VCaP (cell line): ENCODE results near the gene ALKBH1.

Experiments
- H3K27ac ChIP-seq: fragments of 450-650 bp; 2 replicates; pipeline ENCODE4 v1.5.1; 2017
- TF ChIP-seq, protein P1 (sequence below): fragments of 450-650 bp; conservative IDR thresholded peaks from 2 replicates; pipeline ENCODE4 v1.5.1; 2017; ENCODE audit warnings: mild to moderate bottlenecking, moderate library complexity

Gene ALKBH1

GRCh38 chr14:77648520-77649200 is 59.2 kb downstream of the ALKBH1 start:
- H3K27ac ChIP-seq = no peak overlapping the region
- TF ChIP-seq, protein P1, sequence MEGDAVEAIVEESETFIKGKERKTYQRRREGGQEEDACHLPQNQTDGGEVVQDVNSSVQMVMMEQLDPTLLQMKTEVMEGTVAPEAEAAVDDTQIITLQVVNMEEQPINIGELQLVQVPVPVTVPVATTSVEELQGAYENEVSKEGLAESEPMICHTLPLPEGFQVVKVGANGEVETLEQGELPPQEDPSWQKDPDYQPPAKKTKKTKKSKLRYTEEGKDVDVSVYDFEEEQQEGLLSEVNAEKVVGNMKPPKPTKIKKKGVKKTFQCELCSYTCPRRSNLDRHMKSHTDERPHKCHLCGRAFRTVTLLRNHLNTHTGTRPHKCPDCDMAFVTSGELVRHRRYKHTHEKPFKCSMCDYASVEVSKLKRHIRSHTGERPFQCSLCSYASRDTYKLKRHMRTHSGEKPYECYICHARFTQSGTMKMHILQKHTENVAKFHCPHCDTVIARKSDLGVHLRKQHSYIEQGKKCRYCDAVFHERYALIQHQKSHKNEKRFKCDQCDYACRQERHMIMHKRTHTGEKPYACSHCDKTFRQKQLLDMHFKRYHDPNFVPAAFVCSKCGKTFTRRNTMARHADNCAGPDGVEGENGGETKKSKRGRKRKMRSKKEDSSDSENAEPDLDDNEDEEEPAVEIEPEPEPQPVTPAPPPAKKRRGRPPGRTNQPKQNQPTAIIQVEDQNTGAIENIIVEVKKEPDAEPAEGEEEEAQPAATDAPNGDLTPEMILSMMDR = no peak

- TF ChIP-seq, protein P1 = no peak
- no peak overlapping the region for H3K27ac ChIP-seq
These were observed 60.0 kb downstream of the ALKBH1 start for GRCh38 chr14:77647853-77648252.

GRCh38 chr14:77646907-77647306 is 60.9 kb downstream of the ALKBH1 start:
- H3K27ac ChIP-seq = no peak overlapping the region
- TF ChIP-seq, protein P1 = no peak

DNA sequence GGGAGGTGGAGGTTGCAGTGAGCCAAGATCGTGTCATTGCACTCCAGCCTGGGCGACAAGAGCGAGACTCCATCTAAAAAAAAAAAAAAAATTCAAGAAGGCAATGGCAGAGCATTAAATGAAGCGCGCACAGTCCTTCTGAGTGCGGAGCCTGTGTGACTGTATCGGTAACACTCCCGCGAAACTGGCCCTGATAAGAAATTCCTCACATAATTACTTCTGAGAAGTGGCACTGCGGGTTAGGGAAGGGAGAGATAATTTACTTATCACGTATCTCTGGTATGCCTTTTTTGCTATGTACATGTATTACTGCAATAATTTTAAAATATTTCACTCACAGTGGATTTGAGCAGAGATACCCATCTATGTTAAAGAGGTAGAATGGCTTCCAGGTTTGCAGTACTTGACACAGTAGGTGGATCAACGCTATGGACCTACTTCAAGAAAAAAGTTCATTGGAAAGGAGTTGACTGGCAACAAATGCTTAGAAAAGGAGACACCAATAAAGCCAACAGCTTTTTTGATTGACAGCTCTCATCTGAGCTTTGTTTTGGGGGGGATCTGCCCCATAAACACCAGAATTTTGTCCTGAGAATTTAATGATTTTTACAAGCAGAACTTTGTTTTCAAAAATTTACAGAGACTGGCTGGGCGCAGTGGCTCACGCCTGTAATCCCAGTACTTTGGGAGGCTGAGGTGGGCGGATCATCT is 62.1 kb downstream of the ALKBH1 start:
- TF ChIP-seq, protein P1 = no peak
- no peak overlapping the region for H3K27ac ChIP-seq

DNA sequence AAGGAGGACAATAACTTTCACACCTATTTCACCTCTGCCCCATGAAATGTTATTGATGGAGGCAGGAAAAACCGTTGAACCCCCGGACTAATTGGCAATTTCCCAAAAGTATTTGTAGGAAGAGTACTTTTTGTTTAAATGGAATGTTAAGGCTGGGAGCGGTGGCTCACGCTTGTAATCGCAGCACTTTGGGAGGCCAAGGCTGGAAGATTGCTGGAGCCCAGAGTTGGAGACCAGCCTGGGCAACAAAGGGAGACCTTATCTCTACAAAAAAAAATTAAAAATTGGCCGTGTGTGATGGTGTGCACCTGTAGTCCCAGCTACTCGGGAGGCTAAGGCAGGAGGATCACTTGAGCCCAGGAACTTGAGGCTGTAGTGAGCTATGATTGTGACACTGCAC is 65.4 kb downstream of the ALKBH1 start:
- TF ChIP-seq, protein P1 = no peak
- H3K27ac ChIP-seq = no peak overlapping the region

- H3K27ac ChIP-seq = peak overlapping the region; percentile 40; the same call in 1 of the 2 replicates
- TF ChIP-seq, protein P1 = no peak
These were observed 66.1 kb downstream of the ALKBH1 start for GRCh38 chr14:77641534-77642341.
